Measurements from ENCODE around the gene DNAAF8.

Gene DNAAF8

GRCh38 chr16:4746215-4746614 is 11.9 kb downstream of the DNAAF8 start:
- TF ChIP-seq POLR2A (IDR thresholded peaks at IDR 0.05; ENCODE audit: low read length) = no peak
- no peak for TF ChIP-seq GATA1 (IDR thresholded peaks at IDR 0.05; ENCODE audit: low read depth, low read length)
- no peak for DNase-seq

- no peak for DNase-seq
- TF ChIP-seq GATA1 (IDR thresholded peaks at IDR 0.05; ENCODE audit: low read depth, low read length) (no peak), POLR2A (IDR thresholded peaks at IDR 0.05; ENCODE audit: low read length) (no peak)
Measured at GRCh38 chr16:4746991-4747574, 12.7 kb downstream of the DNAAF8 start.

- TF ChIP-seq GATA1 (IDR thresholded peaks at IDR 0.05; ENCODE audit: low read depth, low read length) = no peak
- no peak for DNase-seq
Measured at GRCh38 chr16:4747906-4748681, 13.8 kb downstream of the DNAAF8 start.

GRCh38 chr16:4748682-4749411 is 14.5 kb downstream of the DNAAF8 start:
- TF ChIP-seq GATA1 (IDR thresholded peaks at IDR 0.05; ENCODE audit: low read depth, low read length) (no peak), POLR2A (IDR thresholded peaks at IDR 0.05; ENCODE audit: low read length) (no peak)
- no peak for DNase-seq

GRCh38 chr16:4749700-4750257 is 15.4 kb downstream of the DNAAF8 start:
- TF ChIP-seq POLR2A (IDR thresholded peaks at IDR 0.05; ENCODE audit: low read length) (no peak), GATA1 (IDR thresholded peaks at IDR 0.05; ENCODE audit: low read depth, low read length) (no peak)
- no peak for DNase-seq

GRCh38 chr16:4750896-4751295 is 16.6 kb downstream of the DNAAF8 start:
- DNase-seq = no peak
- TF ChIP-seq GATA1 (IDR thresholded peaks at IDR 0.05; ENCODE audit: low read depth, low read length) = no peak
- TF ChIP-seq POLR2A (IDR thresholded peaks at IDR 0.05; ENCODE audit: low read length) = no peak

GRCh38 chr16:4752351-4753100 is 18.2 kb downstream of the DNAAF8 start:
- DNase-seq = no peak
- TF ChIP-seq POLR2A (IDR thresholded peaks at IDR 0.05; ENCODE audit: low read length) = no peak

GRCh38 chr16:4753227-4753626 is 18.9 kb downstream of the DNAAF8 start:
- TF ChIP-seq POLR2A (IDR thresholded peaks at IDR 0.05; ENCODE audit: low read length) (no peak), GATA1 (IDR thresholded peaks at IDR 0.05; ENCODE audit: low read depth, low read length) (no peak)
- no peak for DNase-seq

- no peak for DNase-seq
- TF ChIP-seq GATA1 (IDR thresholded peaks at IDR 0.05; ENCODE audit: low read depth, low read length) (no peak), POLR2A (IDR thresholded peaks at IDR 0.05; ENCODE audit: low read length) (no peak)
Measured at GRCh38 chr16:4754865-4755264, 20.5 kb downstream of the DNAAF8 start.

- no peak for DNase-seq
- TF ChIP-seq POLR2A (IDR thresholded peaks at IDR 0.05; ENCODE audit: low read length) (no peak), GATA1 (IDR thresholded peaks at IDR 0.05; ENCODE audit: low read depth, low read length) (no peak)
Measured at GRCh38 chr16:4755687-4756086, 21.4 kb downstream of the DNAAF8 start.

- TF ChIP-seq GATA1 (IDR thresholded peaks at IDR 0.05; ENCODE audit: low read depth, low read length) (no peak), POLR2A (IDR thresholded peaks at IDR 0.05; ENCODE audit: low read length) (no peak)
- no peak for DNase-seq
Measured at GRCh38 chr16:4760221-4760910, 26.0 kb downstream of the DNAAF8 start.

GRCh38 chr16:4762205-4762604 is 27.9 kb downstream of the DNAAF8 start:
- TF ChIP-seq POLR2A (IDR thresholded peaks at IDR 0.05; ENCODE audit: low read length) (no peak), GATA1 (IDR thresholded peaks at IDR 0.05; ENCODE audit: low read depth, low read length) (no peak)
- no peak for DNase-seq

- TF ChIP-seq GATA1 (IDR thresholded peaks at IDR 0.05; ENCODE audit: low read depth, low read length) (no peak), POLR2A (IDR thresholded peaks at IDR 0.05; ENCODE audit: low read length) (no peak)
- no peak for DNase-seq
Measured at GRCh38 chr16:4763791-4764190, 29.5 kb downstream of the DNAAF8 start.
